ENCODE data around the gene C1QC.

C1QC gene

GRCh38 chr1:22641906-22642636 lies 1.4 kb upstream of the C1QC start:
- peaks cover 42% of the 10 kb centered on the region for H3K27me3 Mint-ChIP-seq

GRCh38 chr1:22643928-22644327 lies 495 bp downstream of the C1QC start:
- no peaks in the 10 kb centered on the region for H3K9me3 Mint-ChIP-seq
- H3K4me1 Mint-ChIP-seq = no peaks in the 10 kb centered on the region
- DNase-seq (ENCODE audit: low spot score in 2 of 2) (no peak), ATAC-seq (replicated peaks; ENCODE audit: extremely low read depth, poor library complexity, severe bottlenecking) (no peak)
- H3K4me3 Mint-ChIP-seq = no peak overlapping the region
- H3K27me3 Mint-ChIP-seq = peaks cover 43% of the 10 kb centered on the region
- no peak overlapping the region for H3K27ac Mint-ChIP-seq (ENCODE audit: low read depth)
- no peaks in the 10 kb centered on the region for H3K36me3 Mint-ChIP-seq (ENCODE audit: insufficient read depth)

More at GRCh38 chr1:22641906-22642636, 1.4 kb upstream of the C1QC start:
- no peak overlapping the region for H3K27ac Mint-ChIP-seq (ENCODE audit: low read depth)
- H3K4me3 Mint-ChIP-seq = no peak overlapping the region
- H3K9me3 Mint-ChIP-seq = no peaks in the 10 kb centered on the region
- DNase-seq (ENCODE audit: low spot score in 2 of 2) (peak; percentile 43 to 50), ATAC-seq (replicated peaks; ENCODE audit: extremely low read depth, poor library complexity, severe bottlenecking) (peak; percentile 54)
- no peaks in the 10 kb centered on the region for H3K36me3 Mint-ChIP-seq (ENCODE audit: insufficient read depth)
- no peaks in the 10 kb centered on the region for H3K4me1 Mint-ChIP-seq

- no peak for DNase-seq (ENCODE audit: low spot score in 2 of 2)
- Mint-ChIP-seq H3K4me3 (no peak overlapping the region), H3K27ac (ENCODE audit: low read depth) (no peak overlapping the region), H3K4me1 (no peaks in the 10 kb centered on the region), H3K27me3 (peaks cover 49% of the 10 kb centered on the region), H3K36me3 (ENCODE audit: insufficient read depth) (no peaks in the 10 kb centered on the region), H3K9me3 (no peaks in the 10 kb centered on the region)
- ATAC-seq (replicated peaks; ENCODE audit: extremely low read depth, poor library complexity, severe bottlenecking) = no peak
Measured at GRCh38 chr1:22645931-22646330, 2.5 kb downstream of the C1QC start.

GRCh38 chr1:22646384-22646783 lies 3.0 kb downstream of the C1QC start:
- Mint-ChIP-seq H3K27ac (ENCODE audit: low read depth) (no peak overlapping the region), H3K9me3 (no peaks in the 10 kb centered on the region), H3K4me1 (no peaks in the 10 kb centered on the region), H3K4me3 (no peak overlapping the region), H3K27me3 (peaks cover 53% of the 10 kb centered on the region), H3K36me3 (ENCODE audit: insufficient read depth) (no peaks in the 10 kb centered on the region)
- no peak for ATAC-seq (replicated peaks; ENCODE audit: extremely low read depth, poor library complexity, severe bottlenecking)
- DNase-seq (ENCODE audit: low spot score in 2 of 2) = no peak

GRCh38 chr1:22650089-22650693 lies 6.8 kb downstream of the C1QC start:
- no peaks in the 10 kb centered on the region for H3K4me1 Mint-ChIP-seq
- ATAC-seq (replicated peaks; ENCODE audit: extremely low read depth, poor library complexity, severe bottlenecking) (no peak), DNase-seq (ENCODE audit: low spot score in 2 of 2) (no peak)
- no peak overlapping the region for H3K4me3 Mint-ChIP-seq
- H3K27me3 Mint-ChIP-seq = peaks cover 53% of the 10 kb centered on the region
- no peaks in the 10 kb centered on the region for H3K9me3 Mint-ChIP-seq
- no peak overlapping the region for H3K27ac Mint-ChIP-seq (ENCODE audit: low read depth)
- peaks cover 1% of the 10 kb centered on the region for H3K36me3 Mint-ChIP-seq (ENCODE audit: insufficient read depth)

GRCh38 chr1:22651941-22652856 lies 8.8 kb downstream of the C1QC start:
- Mint-ChIP-seq H3K4me1 (no peaks in the 10 kb centered on the region), H3K27ac (ENCODE audit: low read depth) (no peak overlapping the region), H3K36me3 (ENCODE audit: insufficient read depth) (peaks cover 1% of the 10 kb centered on the region), H3K27me3 (peaks cover 43% of the 10 kb centered on the region), H3K4me3 (no peak overlapping the region), H3K9me3 (no peaks in the 10 kb centered on the region)
- DNase-seq (ENCODE audit: low spot score in 2 of 2) = no peak
- ATAC-seq (replicated peaks; ENCODE audit: extremely low read depth, poor library complexity, severe bottlenecking) = no peak

GRCh38 chr1:22652881-22653316 lies 9.5 kb downstream of the C1QC start, which contains the start of gene C1QB:
C1QB (plus strand) TSS chr1:22653236; CDS start chr1:22659463, 6,227 bp downstream.
- no peak within 1 kb of the TSS for H3K4me3 Mint-ChIP-seq

GRCh38 chr1:22654692-22655091 lies 11.3 kb downstream of the C1QC start:
- Mint-ChIP-seq H3K4me1 (no peaks in the 10 kb centered on the region), H3K27ac (ENCODE audit: low read depth) (no peak overlapping the region), H3K36me3 (ENCODE audit: insufficient read depth) (peaks cover 3% of the 10 kb centered on the region), H3K9me3 (no peaks in the 10 kb centered on the region), H3K4me3 (no peak overlapping the region), H3K27me3 (peaks cover 33% of the 10 kb centered on the region)
- no peak for ATAC-seq (replicated peaks; ENCODE audit: extremely low read depth, poor library complexity, severe bottlenecking)
- no peak for DNase-seq (ENCODE audit: low spot score in 2 of 2)

More at GRCh38 chr1:22652881-22653316, 9.5 kb downstream of the C1QC start, which contains the start of gene C1QB:
- Mint-ChIP-seq H3K27me3 (peaks cover 40% of the 10 kb centered on the region), H3K27ac (ENCODE audit: low read depth) (no peak within 1 kb of the TSS), H3K36me3 (ENCODE audit: insufficient read depth) (peaks cover 1% of the 10 kb centered on the region), H3K9me3 (no peaks in the 10 kb centered on the region), H3K4me1 (no peaks in the 10 kb centered on the region)
- DNase-seq (ENCODE audit: low spot score in 2 of 2) (no peak), ATAC-seq (replicated peaks; ENCODE audit: extremely low read depth, poor library complexity, severe bottlenecking) (no peak)

GRCh38 chr1:22658385-22659163 lies 15.1 kb downstream of the C1QC start:
- Mint-ChIP-seq H3K27me3 (peaks cover 18% of the 10 kb centered on the region), H3K36me3 (ENCODE audit: insufficient read depth) (peaks cover 1% of the 10 kb centered on the region), H3K9me3 (no peaks in the 10 kb centered on the region), H3K4me1 (no peaks in the 10 kb centered on the region), H3K27ac (ENCODE audit: low read depth) (no peak overlapping the region), H3K4me3 (no peak overlapping the region)
- no peak for ATAC-seq (replicated peaks; ENCODE audit: extremely low read depth, poor library complexity, severe bottlenecking)
- DNase-seq (ENCODE audit: low spot score in 2 of 2) = no peak

GRCh38 chr1:22660716-22661241 lies 17.3 kb downstream of the C1QC start:
- Mint-ChIP-seq H3K9me3 (no peaks in the 10 kb centered on the region), H3K4me3 (no peak overlapping the region), H3K4me1 (no peaks in the 10 kb centered on the region), H3K36me3 (ENCODE audit: insufficient read depth) (peaks cover 1% of the 10 kb centered on the region), H3K27me3 (peaks cover 32% of the 10 kb centered on the region), H3K27ac (ENCODE audit: low read depth) (no peak overlapping the region)
- no peak for DNase-seq (ENCODE audit: low spot score in 2 of 2)
- ATAC-seq (replicated peaks; ENCODE audit: extremely low read depth, poor library complexity, severe bottlenecking) = no peak

- ATAC-seq (replicated peaks; ENCODE audit: extremely low read depth, poor library complexity, severe bottlenecking) (no peak), DNase-seq (ENCODE audit: low spot score in 2 of 2) (no peak)
- no peaks in the 10 kb centered on the region for H3K9me3 Mint-ChIP-seq
- no peak overlapping the region for H3K4me3 Mint-ChIP-seq
- H3K36me3 Mint-ChIP-seq (ENCODE audit: insufficient read depth) = peaks cover 1% of the 10 kb centered on the region
- no peak overlapping the region for H3K27ac Mint-ChIP-seq (ENCODE audit: low read depth)
- H3K27me3 Mint-ChIP-seq = peaks cover 34% of the 10 kb centered on the region
- H3K4me1 Mint-ChIP-seq = no peaks in the 10 kb centered on the region
Measured at GRCh38 chr1:22661880-22662279, 18.4 kb downstream of the C1QC start.

GRCh38 chr1:22662318-22662717 lies 18.9 kb downstream of the C1QC start:
- Mint-ChIP-seq H3K4me1 (no peaks in the 10 kb centered on the region), H3K9me3 (no peaks in the 10 kb centered on the region), H3K36me3 (ENCODE audit: insufficient read depth) (peaks cover 1% of the 10 kb centered on the region), H3K27me3 (peaks cover 39% of the 10 kb centered on the region), H3K27ac (ENCODE audit: low read depth) (no peak overlapping the region), H3K4me3 (no peak overlapping the region)
- ATAC-seq (replicated peaks; ENCODE audit: extremely low read depth, poor library complexity, severe bottlenecking) = no peak
- no peak for DNase-seq (ENCODE audit: low spot score in 2 of 2)

All from central memory CD8-positive, alpha-beta T cell (primary cell).